T-helper 2 cell treated with Interferon-gamma antibody and Interleukin-4, amounts not matched to agents 5 μg/mL and 100 μg/mL, for 36 hours (primary cell): ENCODE results near the gene HEBP2.

Source experiments
- DNase-seq: peaks from one replicate; pipeline ENCODE4 v3.0.0; 2021; ENCODE audit warnings: low spot score
- H3K27ac Mint-ChIP-seq: one replicate; pipeline ENCODE4 v1.8.0; 2021; ENCODE audit warnings: mild to moderate bottlenecking, mixed read lengths
- H3K27me3 Mint-ChIP-seq: one replicate; pipeline ENCODE4 v1.8.0; 2021; ENCODE audit warnings: low read depth, mixed read lengths
- H3K36me3 Mint-ChIP-seq: one replicate; pipeline ENCODE4 v1.8.0; 2021; ENCODE audit warnings: low read depth, mixed read lengths
- H3K4me1 Mint-ChIP-seq: one replicate; pipeline ENCODE4 v1.8.0; 2021; ENCODE audit warnings: low read depth, mixed read lengths
- H3K4me3 Mint-ChIP-seq: one replicate; pipeline ENCODE4 v1.8.0; 2022; ENCODE audit warnings: mild to moderate bottlenecking, moderate library complexity, mixed read lengths
- H3K9me3 Mint-ChIP-seq: one replicate; pipeline ENCODE4 v1.8.0; 2021; ENCODE audit warnings: mixed read lengths

HEBP2 gene

GRCh38 chr6:138383776-138384175 is 20.2 kb upstream of the HEBP2 start:
- Mint-ChIP-seq H3K4me3 (no peak overlapping the region), H3K4me1 (no peaks in the 10 kb centered on the region), H3K36me3 (no peaks in the 10 kb centered on the region), H3K27ac (no peak overlapping the region), H3K9me3 (no peaks in the 10 kb centered on the region), H3K27me3 (peaks cover 12% of the 10 kb centered on the region)
- DNase-seq, result no peak

- Mint-ChIP-seq H3K36me3 (no peaks in the 10 kb centered on the region), H3K27me3 (peaks cover 24% of the 10 kb centered on the region)
- no peak for DNase-seq
Observed at GRCh38 chr6:138386897-138387296, 17.1 kb upstream of the HEBP2 start.

GRCh38 chr6:138387577-138388368 is 16.2 kb upstream of the HEBP2 start:
- Mint-ChIP-seq H3K9me3 (no peaks in the 10 kb centered on the region), H3K27me3 (peaks cover 24% of the 10 kb centered on the region), H3K36me3 (no peaks in the 10 kb centered on the region)

More at GRCh38 chr6:138386897-138387296, 17.1 kb upstream of the HEBP2 start:
- no peak overlapping the region for H3K4me3 Mint-ChIP-seq
- no peaks in the 10 kb centered on the region for H3K4me1 Mint-ChIP-seq
- no peak overlapping the region for H3K27ac Mint-ChIP-seq
- H3K9me3 Mint-ChIP-seq, result no peaks in the 10 kb centered on the region

GRCh38 chr6:138389551-138389950 is 14.5 kb upstream of the HEBP2 start:
- Mint-ChIP-seq H3K27ac (no peak overlapping the region), H3K36me3 (no peaks in the 10 kb centered on the region), H3K27me3 (peaks cover 24% of the 10 kb centered on the region), H3K4me1 (peaks cover 8% of the 10 kb centered on the region), H3K9me3 (peaks cover 3% of the 10 kb centered on the region), H3K4me3 (no peak overlapping the region)
- no peak for DNase-seq

More at GRCh38 chr6:138387577-138388368, 16.2 kb upstream of the HEBP2 start:
- H3K4me3 Mint-ChIP-seq, result no peak overlapping the region
- H3K27ac Mint-ChIP-seq, result no peak overlapping the region
- no peaks in the 10 kb centered on the region for H3K4me1 Mint-ChIP-seq
- no peak for DNase-seq

GRCh38 chr6:138393871-138394783 is 9.9 kb upstream of the HEBP2 start:
- Mint-ChIP-seq H3K4me3 (no peak overlapping the region), H3K9me3 (peaks cover 3% of the 10 kb centered on the region), H3K4me1 (peaks cover 8% of the 10 kb centered on the region), H3K36me3 (no peaks in the 10 kb centered on the region), H3K27me3 (peaks cover 8% of the 10 kb centered on the region), H3K27ac (no peak overlapping the region)
- no peak for DNase-seq

GRCh38 chr6:138396709-138397108 is 7.3 kb upstream of the HEBP2 start:
- no peaks in the 10 kb centered on the region for H3K36me3 Mint-ChIP-seq
- no peak for DNase-seq
- peaks cover 3% of the 10 kb centered on the region for H3K9me3 Mint-ChIP-seq
- peaks cover 9% of the 10 kb centered on the region for H3K27me3 Mint-ChIP-seq
- H3K4me1 Mint-ChIP-seq, result peaks cover 8% of the 10 kb centered on the region
- H3K27ac Mint-ChIP-seq, result no peak overlapping the region
- H3K4me3 Mint-ChIP-seq, result no peak overlapping the region

- Mint-ChIP-seq H3K27ac (no peak overlapping the region), H3K4me1 (peaks cover 8% of the 10 kb centered on the region), H3K4me3 (no peak overlapping the region), H3K36me3 (no peaks in the 10 kb centered on the region), H3K27me3 (peaks cover 16% of the 10 kb centered on the region), H3K9me3 (peaks cover 3% of the 10 kb centered on the region)
- no peak for DNase-seq
Observed at GRCh38 chr6:138397128-138398122, 6.6 kb upstream of the HEBP2 start.

GRCh38 chr6:138400326-138400725 is 3.7 kb upstream of the HEBP2 start:
- Mint-ChIP-seq H3K4me3 (no peak overlapping the region), H3K27me3 (peaks cover 22% of the 10 kb centered on the region), H3K27ac (no peak overlapping the region), H3K4me1 (peaks cover 9% of the 10 kb centered on the region), H3K36me3 (no peaks in the 10 kb centered on the region), H3K9me3 (no peaks in the 10 kb centered on the region)
- no peak for DNase-seq

GRCh38 chr6:138401960-138402837 is 1.8 kb upstream of the HEBP2 start:
- DNase-seq, result no peak
- H3K4me3 Mint-ChIP-seq, result peak overlapping the region; percentile 50
- no peak overlapping the region for H3K27ac Mint-ChIP-seq
- peaks cover 22% of the 10 kb centered on the region for H3K27me3 Mint-ChIP-seq
- H3K9me3 Mint-ChIP-seq, result no peaks in the 10 kb centered on the region
- peaks cover 18% of the 10 kb centered on the region for H3K4me1 Mint-ChIP-seq
- peaks cover 9% of the 10 kb centered on the region for H3K36me3 Mint-ChIP-seq

- no peaks in the 10 kb centered on the region for H3K9me3 Mint-ChIP-seq
- no peak for DNase-seq
- peaks cover 18% of the 10 kb centered on the region for H3K4me1 Mint-ChIP-seq
- peaks cover 14% of the 10 kb centered on the region for H3K36me3 Mint-ChIP-seq
- H3K4me3 Mint-ChIP-seq, result peak overlapping the region; percentile 81
- no peak overlapping the region for H3K27ac Mint-ChIP-seq
- peaks cover 22% of the 10 kb centered on the region for H3K27me3 Mint-ChIP-seq
Observed at GRCh38 chr6:138402838-138403187, 1.2 kb upstream of the HEBP2 start.

GRCh38 chr6:138403324-138403800 is 661 bp upstream of the HEBP2 start:
- Mint-ChIP-seq H3K27me3 (peaks cover 22% of the 10 kb centered on the region), H3K27ac (peak overlapping the region; percentile 71)

GRCh38 chr6:138404666-138405337 is 779 bp downstream of the HEBP2 start:
- peak overlapping the region; percentile 73 for H3K27ac Mint-ChIP-seq
- DNase-seq, result no peak
- peaks cover 28% of the 10 kb centered on the region for H3K36me3 Mint-ChIP-seq
- H3K4me1 Mint-ChIP-seq, result peaks cover 21% of the 10 kb centered on the region
- no peaks in the 10 kb centered on the region for H3K9me3 Mint-ChIP-seq
- H3K27me3 Mint-ChIP-seq, result peaks cover 20% of the 10 kb centered on the region
- H3K4me3 Mint-ChIP-seq, result peak overlapping the region; percentile 81

More at GRCh38 chr6:138403324-138403800, 661 bp upstream of the HEBP2 start:
- DNase-seq, result peak; percentile 15
- Mint-ChIP-seq H3K9me3 (no peaks in the 10 kb centered on the region), H3K4me1 (peaks cover 18% of the 10 kb centered on the region), H3K36me3 (peaks cover 17% of the 10 kb centered on the region), H3K4me3 (peak overlapping the region; percentile 81)
